Stimulated activated naive CD8-positive, alpha-beta T cell treated with anti-CD3 and anti-CD28 coated beads, Interleukin-15, amount 100 ng/mL, for 72 hours (primary cell): Measurements from ENCODE around the gene NXT2.
"Not testable (repeated sequence)": the region's sequence is repeated elsewhere in the genome, so short reads cannot be mapped to it uniquely, and the experiment has no call there.

Experiments used
- ATAC-seq: fragments of 150-1000 bp; cut with Tn5 transposase; 2 replicates; pipeline ENCODE4 v1.10.0; 2021; ENCODE audit warnings: mild to moderate bottlenecking, moderate library complexity
- DNase-seq, 2 donors: peaks; one replicate each; pipeline ENCODE4 v3.0.0; 2021 to 2022
- H3K27ac Mint-ChIP-seq, 2 donors: one replicate each; pipeline ENCODE4 v1.8.0; 2022; ENCODE audit warnings: mild to moderate bottlenecking in 2 of 2, mixed read lengths in 2 of 2, moderate library complexity in 2 of 2
- H3K27me3 Mint-ChIP-seq: one replicate; pipeline ENCODE4 v1.8.0; 2022; ENCODE audit warnings: mixed read lengths
- H3K4me1 Mint-ChIP-seq: one replicate; pipeline ENCODE4 v1.8.0; 2022; ENCODE audit warnings: mild to moderate bottlenecking, mixed read lengths
- H3K4me3 Mint-ChIP-seq, 2 donors: one replicate each; pipeline ENCODE4 v1.8.0; 2022; ENCODE audit warnings: mild to moderate bottlenecking in 2 of 2, mixed read lengths in 2 of 2, moderate library complexity in 1 of 2
- H3K9me3 Mint-ChIP-seq, 2 donors: one replicate each; pipeline ENCODE4 v1.8.0; 2022; ENCODE audit warnings: mixed read lengths in 2 of 2

Gene NXT2

DNA sequence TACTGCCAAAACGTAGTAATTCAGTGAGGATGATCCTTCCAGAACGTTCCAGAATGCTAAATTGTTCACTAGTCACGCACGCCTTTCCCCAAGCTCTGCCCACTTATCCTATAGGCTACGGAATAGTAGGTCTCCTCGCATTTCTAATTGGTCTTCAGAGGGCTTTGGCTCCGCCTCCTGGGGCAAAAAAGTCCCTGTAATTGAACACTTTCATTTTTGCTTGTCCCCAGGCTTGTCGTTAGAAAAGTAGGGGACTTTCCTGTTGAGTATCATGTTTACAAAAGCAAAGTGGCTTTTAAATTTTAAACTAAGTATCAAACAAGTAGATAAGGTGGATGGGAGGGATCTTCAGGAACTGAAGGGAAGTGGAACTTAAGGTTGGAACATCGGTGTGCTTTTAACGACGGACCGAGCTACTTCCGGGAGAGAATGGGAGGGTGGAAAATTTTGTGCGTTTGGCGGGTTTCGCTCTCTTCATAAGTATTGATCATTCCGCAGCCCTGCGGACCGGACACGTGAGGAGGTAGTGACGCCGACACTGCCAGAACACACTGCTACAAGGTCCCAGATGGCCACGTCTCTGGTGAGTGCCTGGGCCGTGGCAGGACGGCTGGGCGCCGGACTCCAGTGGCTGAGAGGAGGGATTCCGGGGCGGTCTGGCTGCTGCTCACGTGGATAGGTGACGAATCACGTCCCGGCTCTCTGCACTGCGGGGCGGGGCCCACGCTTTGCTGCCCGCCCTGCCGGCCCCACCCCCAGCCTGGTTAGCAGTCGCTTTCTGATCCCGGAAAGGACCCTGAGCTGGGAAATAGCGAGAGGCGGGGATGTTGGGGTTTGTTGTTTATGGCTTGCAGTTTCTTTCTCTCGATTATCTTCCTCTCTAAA is at the start of gene NXT2:
Gene NXT2, plus strand, starts transcription at position 406 of the 885 bp plus-strand sequence. Its CDS starts 163 bp downstream, at position 569.
- H3K4me1 Mint-ChIP-seq: peaks cover 6% of the 10 kb centered on the region
- peak within 1 kb of the TSS; percentile 99 for H3K27ac Mint-ChIP-seq
- no peaks in the 10 kb centered on the region for H3K9me3 Mint-ChIP-seq
- DNase-seq (peak; percentile 74 to 87), ATAC-seq (peak; percentile 96)
- H3K4me3 Mint-ChIP-seq: peak within 1 kb of the TSS; percentile 96 to 97
- peaks cover 20% of the 10 kb centered on the region for H3K27me3 Mint-ChIP-seq

DNA sequence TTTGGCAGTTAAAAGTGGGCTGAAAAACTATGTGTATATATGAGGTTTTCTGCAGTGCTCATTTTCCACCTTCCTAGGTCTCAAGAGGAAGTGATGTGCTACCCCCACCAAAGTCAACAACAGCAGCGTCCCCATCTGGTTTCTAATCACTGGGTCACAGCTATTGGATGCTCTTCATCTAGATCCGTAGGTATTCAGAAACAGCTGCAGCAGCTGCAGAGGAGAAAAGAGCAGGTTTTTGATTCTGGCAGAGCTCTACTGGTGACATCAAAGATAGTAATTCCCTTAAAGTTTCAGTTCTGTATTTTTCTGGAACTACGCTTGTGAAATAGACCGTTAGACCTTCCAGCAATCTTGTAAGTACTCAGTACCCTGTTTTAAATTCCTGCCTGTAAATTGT is 49.0 kb upstream of the NXT2 start:
- H3K4me3 Mint-ChIP-seq: no peak overlapping the region
- H3K27ac Mint-ChIP-seq: no peak overlapping the region
- H3K4me1 Mint-ChIP-seq: no peaks in the 10 kb centered on the region
- no peaks in the 10 kb centered on the region for H3K9me3 Mint-ChIP-seq
- ATAC-seq (no peak), DNase-seq (no peak)
- no peaks in the 10 kb centered on the region for H3K27me3 Mint-ChIP-seq

GRCh38 chrX:109489174-109489573 is 47.5 kb upstream of the NXT2 start:
- H3K27me3 Mint-ChIP-seq: no peaks in the 10 kb centered on the region
- no peak overlapping the region for H3K4me3 Mint-ChIP-seq
- H3K27ac Mint-ChIP-seq: no peak overlapping the region
- H3K9me3 Mint-ChIP-seq: no peaks in the 10 kb centered on the region
- DNase-seq (no peak), ATAC-seq (no peak)
- H3K4me1 Mint-ChIP-seq: no peaks in the 10 kb centered on the region

- Mint-ChIP-seq H3K4me3 (no peak overlapping the region), H3K27me3 (no peaks in the 10 kb centered on the region), H3K27ac (no peak overlapping the region), H3K9me3 (no peaks in the 10 kb centered on the region), H3K4me1 (no peaks in the 10 kb centered on the region)
- DNase-seq: no peak
- no peak for ATAC-seq
Measured at GRCh38 chrX:109498434-109498833, 38.2 kb upstream of the NXT2 start.

DNA sequence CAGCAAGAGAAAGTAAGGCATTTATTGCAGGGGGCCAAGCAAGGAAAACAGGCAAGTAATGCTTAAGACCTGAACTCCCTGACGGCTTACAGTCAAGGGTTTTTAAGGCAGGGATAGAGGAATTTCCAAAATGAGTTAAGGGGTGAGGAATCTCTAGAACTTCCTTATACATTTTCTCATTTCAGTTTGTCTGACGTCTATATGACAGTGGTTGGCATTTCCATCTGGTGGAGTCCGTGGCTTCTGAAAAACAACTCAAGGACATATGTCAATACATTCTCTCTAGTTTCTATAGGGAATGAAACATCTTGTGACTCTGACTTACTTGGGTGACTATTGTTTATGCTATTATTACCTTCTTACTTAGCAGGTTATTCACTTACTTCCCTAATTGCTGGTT is 35.5 kb upstream of the NXT2 start:
- no peak for DNase-seq
- ATAC-seq: no peak
- Mint-ChIP-seq H3K4me1 (no peaks in the 10 kb centered on the region), H3K27me3 (no peaks in the 10 kb centered on the region), H3K4me3 (no peak overlapping the region), H3K27ac (no peak overlapping the region), H3K9me3 (no peaks in the 10 kb centered on the region)

DNA sequence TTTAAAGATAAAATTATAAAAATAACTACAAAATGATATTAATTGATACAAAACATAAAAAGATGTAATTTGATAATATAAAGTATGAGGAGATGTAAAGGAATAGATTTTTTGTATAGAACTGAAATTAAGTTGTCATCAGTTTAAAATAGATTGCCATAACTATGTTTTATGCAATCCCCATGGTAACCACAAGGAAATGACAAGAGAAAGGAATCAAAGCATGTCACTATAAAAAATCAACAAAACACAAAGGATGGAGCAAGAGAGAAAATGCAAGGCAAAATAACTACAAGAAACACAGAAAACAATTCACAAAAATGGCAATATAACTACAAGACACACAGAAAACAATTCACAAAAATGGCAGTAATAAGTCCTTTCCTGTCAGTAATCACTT is 27.7 kb upstream of the NXT2 start:
- DNase-seq (no peak), ATAC-seq (no peak)
- Mint-ChIP-seq H3K27ac (no peak overlapping the region), H3K27me3 (peaks cover 42% of the 10 kb centered on the region), H3K4me1 (no peaks in the 10 kb centered on the region), H3K4me3 (no peak overlapping the region), H3K9me3 (no peaks in the 10 kb centered on the region)

- H3K4me3 Mint-ChIP-seq: no peak overlapping the region
- no peaks in the 10 kb centered on the region for H3K9me3 Mint-ChIP-seq
- H3K27ac Mint-ChIP-seq: no peak overlapping the region
- peaks cover 42% of the 10 kb centered on the region for H3K27me3 Mint-ChIP-seq
- H3K4me1 Mint-ChIP-seq: no peaks in the 10 kb centered on the region
- no peak for ATAC-seq
- no peak for DNase-seq
Measured at GRCh38 chrX:109511113-109511512, 25.5 kb upstream of the NXT2 start.

DNA sequence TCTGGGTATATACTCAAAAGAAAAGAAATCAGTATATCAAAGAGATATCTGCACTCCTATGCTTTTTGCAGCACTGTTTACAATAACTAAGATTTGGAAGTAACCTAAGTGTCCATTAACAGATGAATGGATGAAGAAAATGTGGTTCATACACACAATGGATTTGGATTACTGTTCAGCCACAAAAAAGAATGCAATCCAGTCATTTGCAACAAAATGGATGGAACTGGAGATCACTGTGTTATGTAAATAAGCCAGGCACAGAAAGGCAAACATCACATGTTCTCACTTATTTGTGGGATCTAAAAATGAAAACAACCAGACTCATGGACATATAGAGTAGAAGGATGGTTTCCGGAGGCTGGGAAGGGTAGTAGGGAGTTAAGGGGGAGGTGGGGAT is 17.6 kb upstream of the NXT2 start:
- no peak overlapping the region for H3K27ac Mint-ChIP-seq
- no peaks in the 10 kb centered on the region for H3K4me1 Mint-ChIP-seq
- H3K9me3 Mint-ChIP-seq: no peaks in the 10 kb centered on the region
- H3K4me3 Mint-ChIP-seq: no peak overlapping the region
- peaks cover 9% of the 10 kb centered on the region for H3K27me3 Mint-ChIP-seq
- no peak for DNase-seq
- ATAC-seq: no peak

- no peaks in the 10 kb centered on the region for H3K9me3 Mint-ChIP-seq
- H3K27ac Mint-ChIP-seq: peak overlapping the region in 1 of 2 donors; percentile 19
- no peak for ATAC-seq
- no peak overlapping the region for H3K4me3 Mint-ChIP-seq
- H3K27me3 Mint-ChIP-seq: peaks cover 21% of the 10 kb centered on the region
- H3K4me1 Mint-ChIP-seq: peaks cover 5% of the 10 kb centered on the region
- no peak for DNase-seq
Measured at GRCh38 chrX:109533005-109533404, 3.6 kb upstream of the NXT2 start.

DNA sequence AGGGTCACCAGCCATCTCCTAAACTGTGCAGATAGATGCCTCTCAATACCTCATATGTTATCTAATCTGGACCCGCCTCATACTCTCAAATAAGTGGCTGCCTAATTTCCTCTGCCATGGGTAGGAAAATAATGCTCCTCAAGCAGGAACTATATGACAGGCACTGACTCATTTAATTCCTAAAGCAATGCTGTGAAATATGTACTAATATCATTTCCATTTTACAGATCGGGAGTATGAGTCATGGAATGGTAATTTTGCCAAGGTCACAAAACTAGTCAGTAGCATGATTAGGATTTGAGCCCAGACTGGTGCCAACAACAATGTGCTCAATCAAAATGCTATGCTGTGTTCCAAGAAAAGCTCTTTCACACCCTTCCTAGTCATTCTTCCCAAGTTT is 3.0 kb upstream of the NXT2 start:
- Mint-ChIP-seq H3K4me1 (peaks cover 6% of the 10 kb centered on the region), H3K27ac (peak overlapping the region in 1 of 2 donors; percentile 69), H3K9me3 (no peaks in the 10 kb centered on the region), H3K27me3 (peaks cover 21% of the 10 kb centered on the region), H3K4me3 (no peak overlapping the region)
- no peak for DNase-seq
- ATAC-seq: no peak

DNA sequence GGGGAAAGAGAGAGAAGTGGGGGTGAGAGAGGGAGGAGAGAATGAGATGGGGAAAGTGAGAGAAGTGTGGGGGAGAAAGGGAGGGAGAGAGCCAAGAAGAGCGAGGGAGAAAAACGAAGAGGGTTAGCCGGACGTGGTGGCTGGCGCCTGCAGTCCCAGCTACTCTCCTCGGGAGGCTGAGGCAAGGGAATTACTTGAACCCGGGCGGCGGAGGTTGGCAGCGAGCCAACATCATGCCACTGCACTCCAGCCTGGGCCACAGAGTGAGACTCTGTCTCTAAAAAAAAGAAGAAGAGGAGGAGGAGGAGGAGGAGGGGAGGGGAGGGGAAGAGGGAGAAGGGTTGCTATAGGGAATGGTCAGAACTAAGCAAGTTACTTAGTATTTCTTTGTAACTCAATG is 1.7 kb upstream of the NXT2 start:
- Mint-ChIP-seq H3K9me3 (no peaks in the 10 kb centered on the region), H3K4me1 (peaks cover 6% of the 10 kb centered on the region), H3K27me3 (peaks cover 21% of the 10 kb centered on the region), H3K4me3 (no peak overlapping the region), H3K27ac (no peak overlapping the region)
- ATAC-seq: no peak
- DNase-seq: no peak

DNA sequence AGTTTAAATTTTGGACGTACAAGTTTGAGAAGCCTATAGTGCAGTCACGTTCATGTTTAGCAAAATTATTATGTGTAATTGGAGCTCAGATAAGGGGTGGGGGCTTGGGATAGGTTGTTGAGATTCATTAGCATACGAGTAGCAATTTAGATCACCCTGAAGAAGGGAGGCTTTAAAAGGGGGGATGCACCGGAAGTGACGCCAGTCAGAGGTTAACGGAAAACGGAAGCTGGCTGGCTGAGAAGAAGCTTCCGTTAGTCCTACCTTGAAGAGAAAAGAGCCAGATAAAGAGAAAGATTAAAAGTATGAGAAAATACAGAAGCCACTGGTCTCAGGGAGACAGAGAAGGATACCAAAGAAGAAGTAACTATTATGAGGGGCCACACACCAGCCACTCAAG is 1.1 kb upstream of the NXT2 start:
- DNase-seq (no peak), ATAC-seq (no peak)
- peaks cover 21% of the 10 kb centered on the region for H3K27me3 Mint-ChIP-seq
- H3K4me3 Mint-ChIP-seq: peak overlapping the region; percentile 32 to 37
- peak overlapping the region in 1 of 2 donors; percentile 42 for H3K27ac Mint-ChIP-seq
- no peaks in the 10 kb centered on the region for H3K9me3 Mint-ChIP-seq
- H3K4me1 Mint-ChIP-seq: peaks cover 6% of the 10 kb centered on the region

GRCh38 chrX:109537324-109537665 is 651 bp downstream of the NXT2 start:
- no peak for DNase-seq
- ATAC-seq: no peak
- Mint-ChIP-seq H3K4me3 (peak overlapping the region; percentile 96 to 97), H3K4me1 (peaks cover 6% of the 10 kb centered on the region), H3K9me3 (no peaks in the 10 kb centered on the region), H3K27ac (peak overlapping the region; percentile 87 to 99), H3K27me3 (peaks cover 14% of the 10 kb centered on the region)

DNA sequence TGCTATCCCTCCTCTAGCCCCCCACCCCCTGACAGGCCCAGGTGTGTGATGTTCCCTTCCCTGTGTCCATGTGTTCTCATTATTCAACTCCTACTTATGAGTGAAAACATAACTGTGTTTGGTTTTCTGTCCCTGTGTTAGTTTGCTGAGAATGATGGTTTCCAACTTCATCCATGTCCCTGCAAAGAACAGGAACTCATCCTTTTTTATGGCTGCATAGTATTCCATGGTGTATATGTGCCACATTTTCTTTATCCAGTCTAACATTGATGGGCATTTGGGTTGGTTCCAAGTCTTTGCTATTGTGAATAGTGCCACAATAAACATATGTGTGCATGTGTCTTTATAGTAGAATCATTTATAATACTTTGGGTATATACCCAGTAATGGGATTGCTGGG is 2.4 kb downstream of the NXT2 start:
- not testable (repeated sequence) for DNase-seq, H3K4me3 Mint-ChIP-seq, H3K27ac Mint-ChIP-seq, ATAC-seq, H3K9me3 Mint-ChIP-seq, H3K4me1 Mint-ChIP-seq
- peaks cover 10% of the 10 kb centered on the region for H3K27me3 Mint-ChIP-seq

GRCh38 chrX:109553862-109554261 is 17.2 kb downstream of the NXT2 start:
- Mint-ChIP-seq H3K27ac (no peak overlapping the region), H3K27me3 (no peaks in the 10 kb centered on the region), H3K4me3 (no peak overlapping the region), H3K4me1 (no peaks in the 10 kb centered on the region), H3K9me3 (no peaks in the 10 kb centered on the region)
- ATAC-seq (no peak), DNase-seq (no peak)

- H3K9me3 Mint-ChIP-seq, DNase-seq, ATAC-seq, H3K27me3 Mint-ChIP-seq, H3K27ac Mint-ChIP-seq, H3K4me1 Mint-ChIP-seq, H3K4me3 Mint-ChIP-seq: not testable (repeated sequence)
Measured at GRCh38 chrX:109576083-109576482, 39.4 kb downstream of the NXT2 start.

DNA sequence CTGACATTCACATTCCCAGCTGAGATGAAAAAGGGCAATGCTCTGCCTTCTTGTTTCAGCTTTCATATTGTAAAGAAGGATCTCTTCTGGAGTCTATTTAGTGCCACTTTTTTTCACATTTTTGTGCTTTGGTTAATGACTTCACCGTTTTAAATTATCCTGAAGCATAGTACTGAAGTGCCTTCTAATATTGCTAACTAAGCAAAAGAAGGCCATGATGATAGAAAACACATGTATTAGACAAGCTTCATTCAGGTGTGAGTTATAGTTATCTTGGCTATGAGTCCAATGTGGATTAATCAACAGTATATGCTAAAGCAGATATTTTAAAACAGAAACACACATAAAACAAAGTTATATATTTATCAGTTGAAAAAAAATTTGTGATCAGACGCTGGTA is 40.4 kb downstream of the NXT2 start:
- Mint-ChIP-seq H3K4me3 (no peak overlapping the region), H3K27ac (no peak overlapping the region), H3K4me1 (no peaks in the 10 kb centered on the region), H3K9me3 (no peaks in the 10 kb centered on the region), H3K27me3 (no peaks in the 10 kb centered on the region)
- no peak for DNase-seq
- ATAC-seq: no peak
